ENCODE measurements around the gene ABCD1. TPM values are rescaled to one million over a fixed set of nuclear protein-coding genes. Genes with fewer than 3 reads are reported as not detected.
"Not testable (repeated sequence)": the region's sequence is repeated elsewhere in the genome, so short reads cannot be mapped to it uniquely, and the experiment has no call there.

The ABCD1 gene
- total RNA-seq, 2 experiments from 2014 or later = 4.1 to 4.3 TPM

- H3K36me3 Mint-ChIP-seq = no peaks in the 10 kb centered on the region
- DNase-seq = no peak
- H3K4me1 Mint-ChIP-seq = no peaks in the 10 kb centered on the region
- H3K4me3 Mint-ChIP-seq = no peak overlapping the region
- H3K27me3 Mint-ChIP-seq = no peaks in the 10 kb centered on the region
- H3K27ac Mint-ChIP-seq = no peak overlapping the region
- no peaks in the 10 kb centered on the region for H3K9me3 Mint-ChIP-seq
Measured at GRCh38 chrX:153700967-153701366, 23.7 kb upstream of the ABCD1 start.

- Mint-ChIP-seq H3K27ac (no peak overlapping the region), H3K9me3 (no peaks in the 10 kb centered on the region), H3K4me1 (no peaks in the 10 kb centered on the region), H3K4me3 (no peak overlapping the region), H3K27me3 (no peaks in the 10 kb centered on the region), H3K36me3 (no peaks in the 10 kb centered on the region)
- DNase-seq = no peak
Measured at GRCh38 chrX:153701706-153702105, 22.9 kb upstream of the ABCD1 start.

- no peak for DNase-seq
- no peaks in the 10 kb centered on the region for H3K9me3 Mint-ChIP-seq
- no peaks in the 10 kb centered on the region for H3K36me3 Mint-ChIP-seq
- H3K4me3 Mint-ChIP-seq = no peak overlapping the region
- no peaks in the 10 kb centered on the region for H3K27me3 Mint-ChIP-seq
- H3K27ac Mint-ChIP-seq = no peak overlapping the region
- H3K4me1 Mint-ChIP-seq = no peaks in the 10 kb centered on the region
Measured at GRCh38 chrX:153702336-153703035, 22.2 kb upstream of the ABCD1 start.

- no peaks in the 10 kb centered on the region for H3K36me3 Mint-ChIP-seq
- H3K27me3 Mint-ChIP-seq = no peaks in the 10 kb centered on the region
- H3K27ac Mint-ChIP-seq = no peak overlapping the region
- DNase-seq = no peak
- H3K4me1 Mint-ChIP-seq = no peaks in the 10 kb centered on the region
- H3K4me3 Mint-ChIP-seq = no peak overlapping the region
- H3K9me3 Mint-ChIP-seq = no peaks in the 10 kb centered on the region
Measured at GRCh38 chrX:153703036-153703370, 21.7 kb upstream of the ABCD1 start.

GRCh38 chrX:153704021-153704526 is 20.6 kb upstream of the ABCD1 start:
- Mint-ChIP-seq H3K4me1 (peaks cover 2% of the 10 kb centered on the region), H3K36me3 (no peaks in the 10 kb centered on the region), H3K4me3 (no peak overlapping the region), H3K27ac (no peak overlapping the region), H3K9me3 (no peaks in the 10 kb centered on the region), H3K27me3 (no peaks in the 10 kb centered on the region)
- DNase-seq = no peak

- DNase-seq, H3K27me3 Mint-ChIP-seq, H3K27ac Mint-ChIP-seq, H3K4me3 Mint-ChIP-seq, H3K9me3 Mint-ChIP-seq, H3K4me1 Mint-ChIP-seq, H3K36me3 Mint-ChIP-seq: not testable (repeated sequence)
Measured at GRCh38 chrX:153704631-153705402, 19.8 kb upstream of the ABCD1 start.

- H3K36me3 Mint-ChIP-seq, H3K9me3 Mint-ChIP-seq, H3K27me3 Mint-ChIP-seq, DNase-seq, H3K4me1 Mint-ChIP-seq, H3K27ac Mint-ChIP-seq, H3K4me3 Mint-ChIP-seq: not testable (repeated sequence)
Measured at GRCh38 chrX:153705403-153706060, 19.1 kb upstream of the ABCD1 start.

- no peaks in the 10 kb centered on the region for H3K27me3 Mint-ChIP-seq
- no peak overlapping the region for H3K27ac Mint-ChIP-seq
- DNase-seq = no peak
- no peaks in the 10 kb centered on the region for H3K9me3 Mint-ChIP-seq
- H3K36me3 Mint-ChIP-seq = peaks cover 3% of the 10 kb centered on the region
- H3K4me1 Mint-ChIP-seq = peaks cover 2% of the 10 kb centered on the region
- H3K4me3 Mint-ChIP-seq = no peak overlapping the region
Measured at GRCh38 chrX:153706799-153707198, 17.9 kb upstream of the ABCD1 start.

GRCh38 chrX:153707406-153707805 is 17.2 kb upstream of the ABCD1 start:
- Mint-ChIP-seq H3K27me3 (no peaks in the 10 kb centered on the region), H3K4me3 (no peak overlapping the region), H3K27ac (no peak overlapping the region), H3K9me3 (no peaks in the 10 kb centered on the region), H3K36me3 (peaks cover 3% of the 10 kb centered on the region), H3K4me1 (peaks cover 2% of the 10 kb centered on the region)
- DNase-seq = no peak

DNA sequence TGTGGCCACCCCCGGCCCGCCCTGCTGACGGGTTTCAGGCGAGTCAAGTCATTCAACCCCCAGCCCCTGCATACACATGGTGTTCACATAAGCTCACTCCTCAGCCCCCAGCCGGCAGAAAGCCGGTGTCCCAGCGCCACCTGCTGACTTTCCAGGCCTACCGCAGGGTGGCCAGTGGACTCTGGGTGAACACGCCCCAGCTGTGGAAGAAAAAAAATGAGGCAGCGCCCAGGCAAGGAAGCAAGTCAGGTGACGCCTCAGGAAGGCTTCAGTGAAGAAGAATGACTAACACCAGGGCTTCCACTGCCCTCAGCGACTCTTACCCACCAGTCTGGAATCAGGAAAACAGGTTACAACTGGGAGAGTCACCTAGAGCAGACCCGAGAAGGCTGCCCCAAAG is 16.2 kb upstream of the ABCD1 start:
- Mint-ChIP-seq H3K27ac (no peak overlapping the region), H3K36me3 (peaks cover 3% of the 10 kb centered on the region)

DNA sequence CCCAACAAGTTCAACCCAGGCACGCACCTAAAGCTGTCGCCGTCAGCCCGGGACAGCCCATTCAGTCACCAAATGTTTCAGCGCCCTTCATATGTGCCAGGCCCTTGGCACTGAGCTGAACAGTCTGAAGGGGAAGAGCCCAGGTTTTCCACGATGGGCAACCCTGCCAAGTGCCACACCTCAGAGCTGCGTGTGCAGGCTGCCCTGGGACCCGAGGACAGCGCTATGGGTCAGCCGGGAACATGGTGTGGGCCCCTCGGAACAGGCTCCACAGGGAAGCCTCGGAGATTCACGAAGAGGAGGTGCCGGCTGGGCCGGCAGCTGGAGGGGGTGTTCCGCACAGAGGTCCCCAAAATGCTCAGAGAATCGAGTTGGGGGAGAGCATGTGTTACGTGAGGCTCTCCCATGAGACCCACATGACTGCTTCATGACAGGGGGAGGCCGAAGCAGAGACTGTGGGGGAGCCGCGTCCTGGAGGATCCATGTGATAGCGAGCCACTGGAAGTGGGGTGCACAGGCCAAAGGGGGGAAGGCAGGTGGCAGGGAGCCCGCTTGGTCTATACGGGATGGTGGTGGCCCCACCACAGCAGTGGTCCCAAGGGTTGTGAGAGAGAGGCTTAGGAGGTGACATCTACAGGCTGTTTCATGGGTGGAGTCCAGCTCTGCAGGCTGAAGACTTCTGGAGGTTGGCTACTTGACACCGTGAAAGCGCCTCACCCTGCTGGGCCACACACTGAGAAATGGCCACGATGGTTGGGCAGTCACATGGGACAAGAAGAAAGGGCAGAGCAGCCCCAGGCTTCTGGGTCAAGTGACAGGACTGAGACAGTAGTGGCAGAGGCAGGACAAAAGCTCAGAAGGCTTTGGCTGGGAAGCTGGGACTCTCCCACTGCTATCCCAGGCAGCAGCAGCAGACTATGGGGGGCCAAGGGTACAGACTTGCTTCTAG is 14.7 kb upstream of the ABCD1 start:
- Mint-ChIP-seq H3K4me1 (peaks cover 2% of the 10 kb centered on the region), H3K27ac (no peak overlapping the region), H3K36me3 (peaks cover 5% of the 10 kb centered on the region), H3K4me3 (no peak overlapping the region), H3K27me3 (no peaks in the 10 kb centered on the region), H3K9me3 (no peaks in the 10 kb centered on the region)
- DNase-seq = no peak

More for the DNA sequence above, 16.2 kb upstream of the ABCD1 start:
- no peaks in the 10 kb centered on the region for H3K9me3 Mint-ChIP-seq
- H3K27me3 Mint-ChIP-seq = no peaks in the 10 kb centered on the region
- H3K4me3 Mint-ChIP-seq = no peak overlapping the region
- peak; percentile 43 for DNase-seq
- peaks cover 2% of the 10 kb centered on the region for H3K4me1 Mint-ChIP-seq

GRCh38 chrX:153714256-153714655 is 10.4 kb upstream of the ABCD1 start:
- H3K4me3 Mint-ChIP-seq = no peak overlapping the region
- no peak overlapping the region for H3K27ac Mint-ChIP-seq
- H3K4me1 Mint-ChIP-seq = peaks cover 1% of the 10 kb centered on the region
- H3K9me3 Mint-ChIP-seq = no peaks in the 10 kb centered on the region
- H3K36me3 Mint-ChIP-seq = peaks cover 10% of the 10 kb centered on the region
- H3K27me3 Mint-ChIP-seq = no peaks in the 10 kb centered on the region
- DNase-seq = no peak

DNA sequence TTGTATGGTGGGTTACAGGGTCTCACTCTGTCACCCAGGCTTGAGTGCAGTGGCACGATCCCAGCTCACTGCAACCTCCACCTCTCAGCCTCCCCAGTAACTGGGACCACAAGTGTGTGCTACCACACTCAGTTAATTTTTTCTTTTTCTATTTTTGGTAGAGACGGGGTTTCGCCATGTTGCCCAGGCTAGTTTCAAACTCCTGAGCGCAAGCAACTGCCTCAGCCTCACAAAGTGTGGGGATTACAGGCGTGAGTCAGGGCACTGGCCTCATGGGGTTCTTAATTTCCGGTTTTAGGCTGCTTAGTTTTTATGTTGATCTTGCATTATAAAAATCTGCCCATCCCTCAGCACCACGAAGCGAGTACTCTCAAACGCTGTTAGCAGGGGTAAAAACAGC is 7.2 kb upstream of the ABCD1 start:
- H3K9me3 Mint-ChIP-seq = no peaks in the 10 kb centered on the region

GRCh38 chrX:153719238-153719637 is 5.4 kb upstream of the ABCD1 start:
- H3K4me1 Mint-ChIP-seq = peaks cover 18% of the 10 kb centered on the region
- no peaks in the 10 kb centered on the region for H3K27me3 Mint-ChIP-seq
- H3K36me3 Mint-ChIP-seq = peaks cover 24% of the 10 kb centered on the region
- DNase-seq = no peak
- no peak overlapping the region for H3K27ac Mint-ChIP-seq
- no peak overlapping the region for H3K4me3 Mint-ChIP-seq
- H3K9me3 Mint-ChIP-seq = no peaks in the 10 kb centered on the region

More for the DNA sequence above, 7.2 kb upstream of the ABCD1 start:
- no peak for DNase-seq
- Mint-ChIP-seq H3K27me3 (no peaks in the 10 kb centered on the region), H3K36me3 (peaks cover 20% of the 10 kb centered on the region), H3K27ac (no peak overlapping the region), H3K4me3 (no peak overlapping the region), H3K4me1 (peaks cover 16% of the 10 kb centered on the region)

Measured in activated naive CD8-positive, alpha-beta T cell treated with anti-CD3 and anti-CD28 coated beads for 36 hours (primary cell).